ENCODE measurements around the gene WDR47. TPM values are rescaled to one million over a fixed set of nuclear protein-coding genes. Genes with fewer than 3 reads are reported as not detected.
"Not testable (repeated sequence)": the region's sequence is repeated elsewhere in the genome, so short reads cannot be mapped to it uniquely, and the experiment has no call there.

The WDR47 gene
- total RNA-seq, 1 donor, result 25.5 TPM

DNA sequence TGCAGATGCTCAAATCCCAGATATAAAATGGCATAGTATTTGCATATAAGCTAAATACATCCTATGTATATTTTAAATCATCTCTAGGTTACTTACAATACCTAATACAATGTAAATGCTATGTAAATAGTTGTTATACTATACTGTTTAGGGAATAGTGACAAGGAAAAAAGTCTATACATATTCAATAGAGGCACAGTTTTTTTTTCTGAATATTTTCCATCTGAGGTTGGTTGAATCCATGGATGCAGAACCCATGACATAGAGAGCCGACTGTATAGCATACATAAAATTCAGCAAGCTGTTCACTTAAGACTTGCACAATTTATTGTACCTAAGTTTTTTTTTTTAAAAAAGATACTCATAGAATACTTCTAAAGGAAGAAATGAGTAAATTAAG is 27.4 kb upstream of the WDR47 start:
- TF ChIP-seq, protein P1, sequence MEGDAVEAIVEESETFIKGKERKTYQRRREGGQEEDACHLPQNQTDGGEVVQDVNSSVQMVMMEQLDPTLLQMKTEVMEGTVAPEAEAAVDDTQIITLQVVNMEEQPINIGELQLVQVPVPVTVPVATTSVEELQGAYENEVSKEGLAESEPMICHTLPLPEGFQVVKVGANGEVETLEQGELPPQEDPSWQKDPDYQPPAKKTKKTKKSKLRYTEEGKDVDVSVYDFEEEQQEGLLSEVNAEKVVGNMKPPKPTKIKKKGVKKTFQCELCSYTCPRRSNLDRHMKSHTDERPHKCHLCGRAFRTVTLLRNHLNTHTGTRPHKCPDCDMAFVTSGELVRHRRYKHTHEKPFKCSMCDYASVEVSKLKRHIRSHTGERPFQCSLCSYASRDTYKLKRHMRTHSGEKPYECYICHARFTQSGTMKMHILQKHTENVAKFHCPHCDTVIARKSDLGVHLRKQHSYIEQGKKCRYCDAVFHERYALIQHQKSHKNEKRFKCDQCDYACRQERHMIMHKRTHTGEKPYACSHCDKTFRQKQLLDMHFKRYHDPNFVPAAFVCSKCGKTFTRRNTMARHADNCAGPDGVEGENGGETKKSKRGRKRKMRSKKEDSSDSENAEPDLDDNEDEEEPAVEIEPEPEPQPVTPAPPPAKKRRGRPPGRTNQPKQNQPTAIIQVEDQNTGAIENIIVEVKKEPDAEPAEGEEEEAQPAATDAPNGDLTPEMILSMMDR (IDR thresholded peaks at IDR 0.05; ENCODE audit: insufficient read depth, low read depth, low read length), result no peak
- no peak overlapping the region for H3K4me3 ChIP-seq (ENCODE audit: low read depth, low read length)
- no peak for DNase-seq (ENCODE audit: low read depth)

DNA sequence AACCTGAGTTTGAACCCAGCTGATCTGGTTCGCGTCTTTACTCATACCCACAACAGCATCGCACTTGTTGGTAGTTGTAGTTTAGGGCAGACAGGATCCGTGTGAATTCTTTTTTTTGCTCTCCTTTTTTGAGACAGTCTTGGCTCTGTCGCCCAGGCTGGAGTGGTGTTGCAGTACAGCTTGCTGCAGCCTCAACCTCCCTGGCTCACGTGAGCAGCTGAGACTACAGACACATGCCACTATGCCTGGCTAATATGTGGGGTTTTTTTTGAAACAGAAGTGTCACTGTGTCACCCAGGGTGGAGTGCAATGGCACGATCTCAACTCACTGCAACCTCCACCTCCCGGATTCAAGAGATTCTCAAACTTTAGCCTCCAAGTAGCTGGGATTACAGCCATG is 26.0 kb upstream of the WDR47 start:
- TF ChIP-seq, protein P1 (IDR thresholded peaks at IDR 0.05; ENCODE audit: insufficient read depth, low read depth, low read length), result no peak
- no peak overlapping the region for H3K4me3 ChIP-seq (ENCODE audit: low read depth, low read length)
- DNase-seq (ENCODE audit: low read depth), result no peak

DNA sequence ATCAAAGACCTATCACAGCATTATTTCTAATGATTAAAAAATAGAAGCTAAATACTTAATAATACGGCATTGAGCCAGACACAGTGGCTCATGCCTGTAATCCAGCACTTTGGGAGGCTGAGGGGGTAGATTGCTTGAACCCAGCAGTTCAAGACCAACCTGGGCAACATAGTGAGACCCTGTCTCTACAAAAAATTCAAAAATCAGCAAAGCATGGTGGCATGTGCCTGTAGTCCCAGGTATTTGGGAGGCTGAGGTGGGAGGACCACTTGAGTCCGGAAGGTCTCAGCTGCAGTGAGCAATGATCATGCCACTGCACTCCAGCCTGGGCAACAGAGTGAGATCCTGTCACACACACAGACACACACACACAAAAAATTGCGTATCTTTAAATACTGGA is 23.2 kb upstream of the WDR47 start:
- DNase-seq (ENCODE audit: low read depth), result no peak
- TF ChIP-seq, protein P1 (IDR thresholded peaks at IDR 0.05; ENCODE audit: insufficient read depth, low read depth, low read length), result no peak
- no peak overlapping the region for H3K4me3 ChIP-seq (ENCODE audit: low read depth, low read length)

DNA sequence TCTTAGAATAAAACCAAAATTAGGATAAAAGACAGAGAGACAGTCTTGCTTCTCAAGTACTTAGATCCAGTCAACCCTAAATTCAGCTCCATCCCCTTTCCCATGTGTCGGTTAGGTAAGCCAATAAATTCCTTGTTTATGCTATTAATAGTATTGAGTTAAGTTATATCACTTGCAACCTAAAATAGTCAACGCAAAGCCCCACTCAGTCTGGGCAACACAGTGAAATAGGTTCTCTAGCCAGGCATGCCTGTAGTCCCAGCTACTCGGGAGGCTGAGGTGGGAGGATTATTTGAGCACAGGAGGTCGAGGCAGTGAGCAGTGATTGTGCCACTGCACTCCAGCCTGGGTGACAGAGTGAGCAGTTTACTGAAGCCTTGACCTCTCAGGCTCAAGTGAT is 19.3 kb upstream of the WDR47 start:
- TF ChIP-seq, protein P1 (IDR thresholded peaks at IDR 0.05; ENCODE audit: insufficient read depth, low read depth, low read length), result no peak
- no peak for DNase-seq (ENCODE audit: low read depth)
- H3K4me3 ChIP-seq (ENCODE audit: low read depth, low read length), result no peak overlapping the region

DNA sequence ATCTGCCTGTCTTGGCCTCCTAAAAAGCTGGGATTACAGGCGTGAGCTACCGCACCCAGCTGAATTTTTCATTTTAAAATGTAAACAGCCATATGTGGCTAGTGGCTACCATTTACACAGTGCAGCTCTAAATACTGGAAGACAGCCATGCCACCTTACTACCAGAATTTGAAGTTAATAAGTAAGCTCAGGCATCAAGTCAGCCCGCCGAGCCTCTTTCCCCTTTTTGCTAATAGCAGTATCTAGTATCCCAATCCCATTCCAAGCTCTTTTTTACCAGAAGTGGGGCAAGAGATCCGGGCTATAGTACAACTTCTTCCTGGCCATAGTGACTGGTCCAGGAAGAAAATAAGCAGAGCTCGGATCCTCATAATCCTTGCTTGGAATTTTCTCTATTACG is 18.8 kb upstream of the WDR47 start:
- TF ChIP-seq, protein P1 (IDR thresholded peaks at IDR 0.05; ENCODE audit: insufficient read depth, low read depth, low read length), result no peak
- DNase-seq (ENCODE audit: low read depth), result no peak

DNA sequence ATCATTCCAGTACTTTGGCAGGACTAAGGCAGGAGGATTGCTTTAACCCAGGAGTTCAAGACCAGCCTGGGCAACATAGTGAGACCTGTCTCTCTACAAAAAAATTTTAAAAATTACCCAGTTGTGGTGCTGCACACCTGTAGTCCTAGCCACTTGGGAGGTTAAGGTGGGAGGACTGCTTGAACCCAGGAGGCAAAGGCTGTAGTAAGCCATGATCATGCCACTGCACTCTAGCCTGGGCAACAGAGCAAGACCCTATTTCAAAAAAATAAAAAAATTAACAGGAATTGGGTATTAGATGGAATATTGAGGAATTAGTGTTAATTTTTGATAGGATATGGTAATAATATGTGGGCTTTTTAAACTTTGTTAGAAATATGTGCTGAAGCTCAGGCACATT is 17.1 kb upstream of the WDR47 start:
- TF ChIP-seq, protein P1 (IDR thresholded peaks at IDR 0.05; ENCODE audit: insufficient read depth, low read depth, low read length), result no peak
- no peak for DNase-seq (ENCODE audit: low read depth)
- H3K4me3 ChIP-seq (ENCODE audit: low read depth, low read length), result no peak overlapping the region

More for the DNA sequence above, 18.8 kb upstream of the WDR47 start:
- no peak overlapping the region for H3K4me3 ChIP-seq (ENCODE audit: low read depth, low read length)

DNA sequence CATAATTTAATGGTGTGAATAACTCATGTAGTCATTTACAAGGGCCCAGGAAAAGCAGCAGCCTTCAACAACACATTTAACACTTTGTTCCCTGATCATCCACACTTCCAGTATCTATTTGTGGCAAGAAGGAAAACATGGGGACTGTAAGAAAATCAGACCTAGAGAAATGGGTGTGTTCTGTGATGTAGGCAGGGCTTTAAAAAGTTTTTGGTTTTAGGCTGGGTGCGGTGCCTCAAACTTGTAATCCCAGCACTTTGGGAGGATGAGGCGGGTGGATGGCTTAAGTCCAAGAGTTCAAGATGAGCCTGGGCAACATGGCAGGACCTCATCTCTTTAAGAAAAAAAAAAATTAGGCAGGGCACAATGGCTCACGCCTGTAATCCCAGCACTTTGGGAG is 14.2 kb upstream of the WDR47 start:
- H3K4me3 ChIP-seq (ENCODE audit: low read depth, low read length), result no peak overlapping the region
- TF ChIP-seq, protein P1 (IDR thresholded peaks at IDR 0.05; ENCODE audit: insufficient read depth, low read depth, low read length), result no peak
- DNase-seq (ENCODE audit: low read depth), result no peak

DNA sequence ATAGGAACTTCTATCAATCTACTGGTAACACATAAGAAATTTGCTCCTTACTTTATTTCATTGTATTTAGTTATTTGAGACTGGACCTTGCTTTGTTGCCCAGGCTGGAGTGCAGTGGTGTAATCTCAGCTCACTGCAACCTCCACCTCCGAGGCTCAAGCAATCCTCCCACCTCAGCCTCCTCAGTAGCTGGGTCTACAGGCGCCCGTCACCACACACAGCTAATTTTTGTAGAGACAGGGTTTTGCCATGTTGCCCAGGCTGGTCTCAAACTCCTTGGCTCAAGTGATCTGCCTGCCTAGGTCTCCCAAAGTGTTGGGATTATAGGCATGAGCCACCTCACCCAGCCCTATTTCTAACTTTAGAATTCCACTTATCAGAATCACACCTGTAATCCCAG is 10.2 kb upstream of the WDR47 start:
- DNase-seq (ENCODE audit: low read depth), result not testable (repeated sequence)

More for the DNA sequence above, 10.2 kb upstream of the WDR47 start:
- H3K4me3 ChIP-seq (ENCODE audit: low read depth, low read length), result not testable (repeated sequence)
